Measurements from ENCODE around the gene TRPC4.
A peak's percentile ranks its signal among the peaks of the same experiment; 100 is the strongest.

TRPC4 gene

DNA sequence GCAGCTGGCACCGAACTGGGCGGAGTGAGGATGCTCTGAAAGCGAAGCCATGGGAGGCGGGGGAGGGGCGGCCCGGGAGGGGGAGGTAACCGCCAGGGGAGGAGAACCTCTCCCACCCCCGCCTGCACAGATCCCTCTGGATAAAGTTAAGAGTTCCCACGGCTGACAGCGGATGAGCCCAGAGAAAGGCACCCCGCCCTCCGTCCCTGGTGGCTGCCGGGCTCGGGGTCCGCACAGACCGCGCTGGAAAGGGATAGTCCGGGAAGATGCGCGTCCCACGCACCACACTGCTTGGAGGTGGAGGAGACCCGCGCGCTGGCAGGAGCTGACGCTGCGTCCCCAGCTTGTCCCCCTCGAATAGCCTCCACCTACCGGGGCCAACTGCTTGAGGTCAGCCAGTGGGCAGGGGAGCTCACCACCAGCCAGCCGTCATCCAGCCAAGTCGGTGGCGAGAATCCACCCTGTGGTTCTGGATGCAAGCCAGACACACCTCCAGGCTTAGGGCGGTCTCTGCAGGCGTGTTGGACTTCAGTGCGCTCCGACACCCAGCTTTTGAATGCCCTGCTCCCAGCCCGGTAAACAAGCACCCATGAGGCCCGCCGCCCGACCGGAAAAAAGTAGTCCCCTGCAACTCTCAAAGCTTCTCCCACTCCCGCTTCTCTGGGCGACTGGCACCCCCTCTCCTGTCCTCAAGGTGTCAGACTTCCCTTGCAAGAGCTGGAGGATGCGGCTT is at the start of gene TRPC4:
TRPC4 (minus strand) TSS at position 17 of the 733 bp plus-strand sequence. CDS start 86,439 bp downstream, outside the sequence.
- no peak for DNase-seq (ENCODE audit: low read depth)
- TF ChIP-seq, protein P1, sequence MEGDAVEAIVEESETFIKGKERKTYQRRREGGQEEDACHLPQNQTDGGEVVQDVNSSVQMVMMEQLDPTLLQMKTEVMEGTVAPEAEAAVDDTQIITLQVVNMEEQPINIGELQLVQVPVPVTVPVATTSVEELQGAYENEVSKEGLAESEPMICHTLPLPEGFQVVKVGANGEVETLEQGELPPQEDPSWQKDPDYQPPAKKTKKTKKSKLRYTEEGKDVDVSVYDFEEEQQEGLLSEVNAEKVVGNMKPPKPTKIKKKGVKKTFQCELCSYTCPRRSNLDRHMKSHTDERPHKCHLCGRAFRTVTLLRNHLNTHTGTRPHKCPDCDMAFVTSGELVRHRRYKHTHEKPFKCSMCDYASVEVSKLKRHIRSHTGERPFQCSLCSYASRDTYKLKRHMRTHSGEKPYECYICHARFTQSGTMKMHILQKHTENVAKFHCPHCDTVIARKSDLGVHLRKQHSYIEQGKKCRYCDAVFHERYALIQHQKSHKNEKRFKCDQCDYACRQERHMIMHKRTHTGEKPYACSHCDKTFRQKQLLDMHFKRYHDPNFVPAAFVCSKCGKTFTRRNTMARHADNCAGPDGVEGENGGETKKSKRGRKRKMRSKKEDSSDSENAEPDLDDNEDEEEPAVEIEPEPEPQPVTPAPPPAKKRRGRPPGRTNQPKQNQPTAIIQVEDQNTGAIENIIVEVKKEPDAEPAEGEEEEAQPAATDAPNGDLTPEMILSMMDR (IDR thresholded peaks at IDR 0.05; ENCODE audit: insufficient read depth, low read depth, low read length, missing control alignments) = peak; percentile 9
- H3K4me3 ChIP-seq (ENCODE audit: low read depth, low read length) = no peak within 1 kb of the TSS

DNA sequence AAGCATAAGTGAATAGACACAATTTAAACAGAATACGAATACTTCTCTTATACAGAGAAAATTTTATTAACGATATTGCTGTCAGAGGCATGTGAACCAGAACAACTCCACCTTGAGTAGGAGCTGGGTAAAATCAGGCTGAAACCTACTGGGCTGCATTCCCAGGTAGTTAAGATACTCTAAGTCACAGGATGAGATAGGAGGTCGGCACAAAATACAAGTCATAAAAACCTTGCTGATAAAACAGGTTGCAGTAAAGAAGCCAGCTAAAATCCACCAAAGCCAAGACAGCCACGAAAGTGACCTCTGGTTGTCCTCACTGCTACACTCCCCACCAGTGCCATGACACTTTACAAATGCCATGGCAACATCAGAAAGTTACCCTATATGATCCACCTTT is 49.2 kb upstream of the TRPC4 start:
- no peak overlapping the region for H3K4me3 ChIP-seq (ENCODE audit: low read depth, low read length)
- DNase-seq (ENCODE audit: low read depth) = no peak
- TF ChIP-seq, protein P1 (IDR thresholded peaks at IDR 0.05; ENCODE audit: insufficient read depth, low read depth, low read length, missing control alignments) = no peak

DNA sequence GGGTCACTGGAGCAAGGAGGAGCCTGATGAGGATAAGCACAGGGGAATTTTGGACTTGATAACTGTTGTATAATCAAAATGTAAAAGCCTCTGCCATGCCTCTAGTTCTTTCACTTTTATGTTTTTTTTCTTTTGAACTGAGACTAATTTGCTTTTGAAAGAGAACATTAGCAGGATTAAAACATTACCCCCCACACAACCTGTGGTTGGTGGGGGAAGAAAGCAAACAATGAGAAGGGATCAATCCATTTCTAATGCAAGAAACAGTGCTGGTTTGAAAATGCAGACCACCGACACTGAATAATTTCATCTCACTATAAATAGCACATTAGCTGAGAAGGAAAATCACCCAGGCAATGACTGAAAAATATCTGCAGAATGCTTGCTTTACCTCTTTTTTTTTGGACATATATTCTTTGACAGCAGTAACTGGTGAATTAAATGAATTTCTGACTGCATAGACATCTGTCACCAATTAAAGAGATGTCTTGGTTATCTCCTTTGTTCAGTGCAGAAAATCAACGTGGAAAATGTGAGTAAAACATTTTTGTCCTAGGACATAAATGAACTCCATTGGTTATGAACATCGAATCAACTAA is 48.6 kb upstream of the TRPC4 start:
- no peak overlapping the region for H3K4me3 ChIP-seq (ENCODE audit: low read depth, low read length)
- TF ChIP-seq, protein P1 (IDR thresholded peaks at IDR 0.05; ENCODE audit: insufficient read depth, low read depth, low read length, missing control alignments) = no peak
- DNase-seq (ENCODE audit: low read depth) = no peak

DNA sequence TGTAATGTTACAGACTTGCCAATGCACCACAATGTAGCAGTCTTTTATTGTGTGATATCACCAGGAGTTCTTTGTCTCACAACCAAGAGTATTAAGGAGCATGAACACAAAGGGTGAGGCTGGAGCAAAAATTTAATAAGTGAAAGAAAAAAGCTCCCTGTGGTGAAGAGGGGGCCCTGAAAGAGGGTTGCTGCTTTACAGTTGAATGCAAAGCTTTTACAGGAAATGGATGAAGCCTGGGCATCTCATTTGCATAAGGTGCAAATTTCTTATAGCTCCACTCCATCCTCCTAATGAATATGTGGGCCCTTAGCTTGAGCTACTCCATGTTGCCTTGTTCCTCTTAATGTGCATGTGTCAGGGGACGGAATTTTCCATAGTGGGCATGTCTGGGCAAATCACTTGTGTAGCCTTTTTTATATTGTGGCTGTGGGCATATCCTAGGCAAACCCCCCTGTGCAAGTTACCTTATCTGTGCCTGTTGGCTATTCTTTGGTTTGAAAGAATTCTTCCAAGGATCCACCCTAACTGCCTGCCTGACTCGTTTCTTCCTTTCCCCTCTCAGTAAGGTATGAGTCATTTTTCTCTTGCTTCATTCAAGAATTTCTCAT is 45.3 kb upstream of the TRPC4 start:
- TF ChIP-seq, protein P1 (IDR thresholded peaks at IDR 0.05; ENCODE audit: insufficient read depth, low read depth, low read length, missing control alignments) = no peak
- no peak for DNase-seq (ENCODE audit: low read depth)
- no peak overlapping the region for H3K4me3 ChIP-seq (ENCODE audit: low read depth, low read length)

DNA sequence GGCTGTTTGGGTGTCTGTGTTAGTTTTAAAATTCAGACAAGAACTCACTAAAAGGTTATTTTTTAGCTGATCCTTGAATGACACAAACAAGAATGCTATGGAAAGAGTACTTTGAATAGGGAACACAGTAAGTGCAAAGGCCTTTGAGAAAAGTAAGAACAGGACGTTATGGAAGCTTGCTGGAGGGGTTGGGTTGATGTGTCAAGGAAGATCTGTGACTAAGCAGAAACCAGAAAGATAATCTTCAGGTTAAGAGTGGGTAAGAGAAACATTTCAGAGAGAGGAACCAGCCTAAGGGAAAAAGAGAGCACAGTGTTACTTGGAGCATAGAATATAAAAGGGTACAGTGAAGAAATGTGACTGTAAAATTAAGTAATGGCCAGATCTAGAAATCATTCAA is 41.2 kb upstream of the TRPC4 start:
- no peak overlapping the region for H3K4me3 ChIP-seq (ENCODE audit: low read depth, low read length)

DNA sequence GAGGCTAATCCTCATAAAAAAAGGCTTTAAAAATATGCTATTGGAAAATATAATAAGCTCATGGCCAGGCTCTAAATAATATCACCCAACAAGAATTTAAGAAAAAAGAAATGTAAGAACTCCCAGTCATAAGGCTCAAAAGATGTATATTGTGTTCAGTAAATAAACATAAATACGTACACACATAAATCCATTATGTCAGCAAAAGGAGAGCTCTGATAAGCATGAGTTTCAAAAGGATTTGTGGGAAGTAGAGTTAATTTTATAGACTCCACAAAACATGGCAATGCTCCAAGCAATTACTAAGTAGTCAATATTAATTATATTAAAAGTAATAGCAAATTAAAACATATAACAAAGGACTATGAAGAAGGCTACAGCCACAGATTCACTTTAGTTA is 37.3 kb upstream of the TRPC4 start:
- no peak for DNase-seq (ENCODE audit: low read depth)
- TF ChIP-seq, protein P1 (IDR thresholded peaks at IDR 0.05; ENCODE audit: insufficient read depth, low read depth, low read length, missing control alignments) = no peak
- H3K4me3 ChIP-seq (ENCODE audit: low read depth, low read length) = no peak overlapping the region

More for the DNA sequence above, 41.2 kb upstream of the TRPC4 start:
- no peak for DNase-seq (ENCODE audit: low read depth)
- TF ChIP-seq, protein P1 (IDR thresholded peaks at IDR 0.05; ENCODE audit: insufficient read depth, low read depth, low read length, missing control alignments) = no peak
